ENCODE results near the gene WDR7.

The WDR7 gene

GRCh38 chr18:56727399-56727798 is 76.2 kb downstream of the WDR7 start:
- TF ChIP-seq CTCF (IDR thresholded peaks at IDR 0.05; ENCODE audit: low read length, missing control alignments): no peak
- DNase-seq (ENCODE audit: low read depth): no peak
- no peak overlapping the region for H3K4me3 ChIP-seq (replicated peaks; ENCODE audit: low read depth, low read length)

GRCh38 chr18:56728741-56729140 is 77.6 kb downstream of the WDR7 start:
- H3K4me3 ChIP-seq (replicated peaks; ENCODE audit: low read depth, low read length): no peak overlapping the region
- TF ChIP-seq CTCF (IDR thresholded peaks at IDR 0.05; ENCODE audit: low read length, missing control alignments): no peak
- no peak for DNase-seq (ENCODE audit: low read depth)

- H3K4me3 ChIP-seq (replicated peaks; ENCODE audit: low read depth, low read length): no peak overlapping the region
- no peak for DNase-seq (ENCODE audit: low read depth)
- no peak for TF ChIP-seq CTCF (IDR thresholded peaks at IDR 0.05; ENCODE audit: low read length, missing control alignments)
These were observed 87.0 kb downstream of the WDR7 start for GRCh38 chr18:56738184-56738583.

GRCh38 chr18:56739731-56740130 is 88.6 kb downstream of the WDR7 start:
- TF ChIP-seq CTCF (IDR thresholded peaks at IDR 0.05; ENCODE audit: low read length, missing control alignments): no peak
- H3K4me3 ChIP-seq (replicated peaks; ENCODE audit: low read depth, low read length): no peak overlapping the region
- no peak for DNase-seq (ENCODE audit: low read depth)

- no peak for DNase-seq (ENCODE audit: low read depth)
- H3K4me3 ChIP-seq (replicated peaks; ENCODE audit: low read depth, low read length): no peak overlapping the region
- TF ChIP-seq CTCF (IDR thresholded peaks at IDR 0.05; ENCODE audit: low read length, missing control alignments): no peak
These were observed 89.5 kb downstream of the WDR7 start for GRCh38 chr18:56740645-56741044.

- TF ChIP-seq CTCF (IDR thresholded peaks at IDR 0.05; ENCODE audit: low read length, missing control alignments): no peak
- H3K4me3 ChIP-seq (replicated peaks; ENCODE audit: low read depth, low read length): no peak overlapping the region
- no peak for DNase-seq (ENCODE audit: low read depth)
These were observed 90.5 kb downstream of the WDR7 start for GRCh38 chr18:56741685-56742084.

GRCh38 chr18:56743115-56743514 is 92.0 kb downstream of the WDR7 start:
- TF ChIP-seq CTCF (IDR thresholded peaks at IDR 0.05; ENCODE audit: low read length, missing control alignments): no peak
- DNase-seq (ENCODE audit: low read depth): no peak
- no peak overlapping the region for H3K4me3 ChIP-seq (replicated peaks; ENCODE audit: low read depth, low read length)

All from fibroblast of pulmonary artery (primary cell).